Measurements from ENCODE around the gene ITGB7.

- no peak for TF ChIP-seq POLR2A (IDR thresholded peaks at IDR 0.05; ENCODE audit: low read depth, low read length)
- no peak for TF ChIP-seq POLR2AphosphoS5 (IDR thresholded peaks at IDR 0.05; ENCODE audit: low read length)
- TF ChIP-seq CTCF (IDR thresholded peaks at IDR 0.05 in 2 of 3, conservative IDR thresholded peaks at IDR 0.05 in 1 of 3; ENCODE audit: control insufficient read depth in 2 of 3, extremely low read depth in 1 of 3, insufficient read depth in 1 of 3, low read depth in 3 of 3, low read length in 3 of 3), result no peak
- no peak for TF ChIP-seq WRNIP1 (IDR thresholded peaks at IDR 0.05; ENCODE audit: borderline replicate concordance, low read depth, low read length)
- TF ChIP-seq, protein P1, sequence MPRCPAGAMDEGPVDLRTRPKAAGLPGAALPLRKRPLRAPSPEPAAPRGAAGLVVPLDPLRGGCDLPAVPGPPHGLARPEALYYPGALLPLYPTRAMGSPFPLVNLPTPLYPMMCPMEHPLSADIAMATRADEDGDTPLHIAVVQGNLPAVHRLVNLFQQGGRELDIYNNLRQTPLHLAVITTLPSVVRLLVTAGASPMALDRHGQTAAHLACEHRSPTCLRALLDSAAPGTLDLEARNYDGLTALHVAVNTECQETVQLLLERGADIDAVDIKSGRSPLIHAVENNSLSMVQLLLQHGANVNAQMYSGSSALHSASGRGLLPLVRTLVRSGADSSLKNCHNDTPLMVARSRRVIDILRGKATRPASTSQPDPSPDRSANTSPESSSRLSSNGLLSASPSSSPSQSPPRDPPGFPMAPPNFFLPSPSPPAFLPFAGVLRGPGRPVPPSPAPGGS (IDR thresholded peaks at IDR 0.05; ENCODE audit: borderline replicate concordance, insufficient read depth, low read depth, low read length, poor library complexity, severe bottlenecking), result no peak
- no peak for TF ChIP-seq YY1 (IDR thresholded peaks at IDR 0.05; ENCODE audit: low read depth, low read length)
- no peak for TF ChIP-seq RBBP5 (conservative IDR thresholded peaks at IDR 0.05)
- TF ChIP-seq, protein P2, sequence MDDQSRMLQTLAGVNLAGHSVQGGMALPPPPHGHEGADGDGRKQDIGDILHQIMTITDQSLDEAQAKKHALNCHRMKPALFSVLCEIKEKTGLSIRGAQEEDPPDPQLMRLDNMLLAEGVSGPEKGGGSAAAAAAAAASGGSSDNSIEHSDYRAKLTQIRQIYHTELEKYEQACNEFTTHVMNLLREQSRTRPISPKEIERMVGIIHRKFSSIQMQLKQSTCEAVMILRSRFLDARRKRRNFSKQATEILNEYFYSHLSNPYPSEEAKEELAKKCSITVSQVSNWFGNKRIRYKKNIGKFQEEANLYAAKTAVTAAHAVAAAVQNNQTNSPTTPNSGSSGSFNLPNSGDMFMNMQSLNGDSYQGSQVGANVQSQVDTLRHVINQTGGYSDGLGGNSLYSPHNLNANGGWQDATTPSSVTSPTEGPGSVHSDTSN (IDR thresholded peaks at IDR 0.05; ENCODE audit: insufficient replicate concordance, low read depth, low read length), result no peak
- no peak for TF ChIP-seq MTA3 (IDR thresholded peaks at IDR 0.05; ENCODE audit: borderline replicate concordance, low read length)
Measured at GRCh38 chr12:53147181-53147580, 59.9 kb downstream of the ITGB7 start.

Data from GM12878 (cell line).